Activated naive CD8-positive, alpha-beta T cell treated with anti-CD3 and anti-CD28 coated beads for 36 hours (primary cell): Measurements from ENCODE around the gene PSD4. TPM values are rescaled to one million over a fixed set of nuclear protein-coding genes. Genes with fewer than 3 reads are reported as not detected.
A peak's percentile ranks its signal among the peaks of the same experiment; 100 is the strongest.

Experiments used
- DNase-seq: peaks from one replicate; pipeline ENCODE4 v3.0.0; 2021
- H3K27ac Mint-ChIP-seq: one replicate; pipeline ENCODE4 v1.8.0; 2022; ENCODE audit warnings: mild to moderate bottlenecking, moderate library complexity, mixed read lengths
- H3K27me3 Mint-ChIP-seq: one replicate; pipeline ENCODE4 v1.8.0; 2022; ENCODE audit warnings: mild to moderate bottlenecking, mixed read lengths
- H3K36me3 Mint-ChIP-seq: one replicate; pipeline ENCODE4 v1.8.0; 2021; ENCODE audit warnings: mild to moderate bottlenecking, mixed read lengths
- H3K4me1 Mint-ChIP-seq: one replicate; pipeline ENCODE4 v1.8.0; 2021; ENCODE audit warnings: mixed read lengths
- H3K4me3 Mint-ChIP-seq: one replicate; pipeline ENCODE4 v1.8.0; 2022; ENCODE audit warnings: mild to moderate bottlenecking, moderate library complexity, mixed read lengths
- H3K9me3 Mint-ChIP-seq: one replicate; pipeline ENCODE4 v1.8.0; 2022; ENCODE audit warnings: mixed read lengths
- total RNA-seq, 2 experiments: library from RNA; stranded (reverse); gene quantifications; one replicate each; pipeline ENCODE4 v1.2.3, GENCODE V29; 2021

PSD4 gene
- total RNA-seq, 2 experiments from 2014 or later, result 194 to 198 TPM

DNA sequence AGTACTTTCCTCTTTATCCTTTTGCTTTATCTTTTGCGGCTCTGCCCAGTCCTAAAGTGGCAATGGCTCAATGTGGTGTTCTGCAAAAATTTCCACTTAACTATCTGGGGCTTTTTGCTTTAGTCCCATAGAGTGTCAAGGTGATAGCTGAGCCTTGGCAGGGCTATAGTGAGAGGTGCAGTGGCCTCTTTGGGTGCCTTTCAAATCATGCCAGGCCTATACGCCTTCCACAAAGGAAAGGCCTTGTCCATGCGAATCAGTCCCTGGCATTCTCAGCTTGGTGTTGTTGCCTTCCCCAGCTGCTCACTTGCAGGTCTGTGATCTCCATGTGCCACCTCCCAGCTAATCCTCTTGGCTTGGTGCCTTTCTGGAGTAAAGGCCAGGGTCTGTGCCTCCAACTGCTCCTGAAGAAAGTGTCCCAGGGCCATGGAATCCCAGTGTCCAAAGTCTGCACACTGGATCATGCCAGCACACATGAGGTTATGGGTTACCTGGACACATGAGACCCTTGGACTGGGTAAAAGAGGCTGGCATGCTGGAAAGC is 78.3 kb downstream of the PSD4 start:
- no peak overlapping the region for H3K4me3 Mint-ChIP-seq
- peaks cover 62% of the 10 kb centered on the region for H3K4me1 Mint-ChIP-seq
- H3K36me3 Mint-ChIP-seq, result peaks cover 15% of the 10 kb centered on the region
- no peaks in the 10 kb centered on the region for H3K27me3 Mint-ChIP-seq
- no peaks in the 10 kb centered on the region for H3K9me3 Mint-ChIP-seq
- DNase-seq, result no peak
- peak overlapping the region; percentile 27 for H3K27ac Mint-ChIP-seq

DNA sequence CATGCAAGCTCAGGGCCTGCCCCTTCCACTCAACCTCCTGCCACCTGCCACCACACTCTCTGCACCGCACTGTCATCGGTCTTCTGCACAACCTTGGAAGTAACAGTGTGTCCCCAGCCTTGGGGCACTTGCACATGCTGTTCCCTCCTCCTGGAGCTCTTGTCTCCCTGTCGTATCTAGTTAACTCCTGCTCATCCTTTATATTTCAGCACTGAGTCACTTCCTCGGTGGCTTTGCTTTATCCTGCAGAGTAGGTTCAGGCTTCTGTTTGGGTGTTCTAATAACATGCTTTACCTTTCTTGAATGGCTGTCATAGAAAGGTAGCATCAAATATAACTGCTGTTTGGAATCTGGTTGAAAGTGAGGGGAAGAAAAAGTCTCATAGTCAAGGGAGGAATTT is 79.7 kb downstream of the PSD4 start:
- peaks cover 66% of the 10 kb centered on the region for H3K4me1 Mint-ChIP-seq
- H3K36me3 Mint-ChIP-seq, result peaks cover 18% of the 10 kb centered on the region
- H3K27me3 Mint-ChIP-seq, result no peaks in the 10 kb centered on the region
- H3K4me3 Mint-ChIP-seq, result no peak overlapping the region
- no peak for DNase-seq
- H3K9me3 Mint-ChIP-seq, result no peaks in the 10 kb centered on the region
- H3K27ac Mint-ChIP-seq, result no peak overlapping the region

DNA sequence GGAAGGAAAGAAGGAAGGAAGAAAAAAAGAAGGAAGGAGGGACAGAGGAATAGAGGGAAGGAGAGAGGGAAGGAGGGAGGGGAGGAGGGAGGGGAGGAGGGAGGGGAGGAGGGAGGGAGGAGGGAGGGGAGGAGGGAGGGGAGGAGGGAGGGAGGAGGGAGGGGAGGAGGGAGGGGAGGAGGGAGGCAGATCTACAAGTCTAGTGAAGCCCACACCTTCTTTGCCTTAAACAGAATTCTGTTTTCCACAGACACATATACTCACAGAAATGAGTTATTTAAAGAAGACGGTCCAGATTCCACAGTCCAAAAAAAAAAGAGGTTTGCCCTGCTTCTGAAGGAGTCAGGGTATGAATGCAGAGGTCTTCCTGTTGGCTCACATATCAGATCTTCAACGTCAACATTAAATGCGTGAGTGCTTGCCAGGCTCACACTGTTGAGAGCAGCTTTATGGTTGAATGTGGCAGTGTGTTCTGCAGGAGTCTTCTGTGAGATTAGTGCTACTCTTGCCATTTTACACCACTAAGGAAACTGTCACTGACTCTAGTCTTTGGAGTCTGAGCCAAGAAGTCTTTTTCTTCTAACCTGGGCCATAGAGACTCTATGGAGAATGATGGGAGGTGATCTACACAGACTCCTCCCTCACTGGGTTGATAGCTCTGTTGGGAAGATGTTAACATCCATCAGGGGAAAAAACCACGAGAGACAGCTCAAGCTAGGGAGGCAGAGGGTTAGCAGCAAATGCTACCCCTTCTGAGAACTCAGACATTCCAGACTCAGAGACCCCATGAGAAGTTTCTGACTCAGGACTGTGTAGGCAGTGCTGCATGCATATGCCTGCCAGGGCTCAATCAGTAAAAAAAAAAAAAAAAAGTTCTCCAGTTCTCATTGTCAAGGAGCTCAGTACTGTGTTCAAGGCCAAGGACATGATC is 81.6 kb downstream of the PSD4 start:
- no peaks in the 10 kb centered on the region for H3K27me3 Mint-ChIP-seq
- no peaks in the 10 kb centered on the region for H3K9me3 Mint-ChIP-seq
- peaks cover 20% of the 10 kb centered on the region for H3K36me3 Mint-ChIP-seq
- no peak overlapping the region for H3K4me3 Mint-ChIP-seq
- no peak overlapping the region for H3K27ac Mint-ChIP-seq
- no peak for DNase-seq
- peaks cover 61% of the 10 kb centered on the region for H3K4me1 Mint-ChIP-seq

DNA sequence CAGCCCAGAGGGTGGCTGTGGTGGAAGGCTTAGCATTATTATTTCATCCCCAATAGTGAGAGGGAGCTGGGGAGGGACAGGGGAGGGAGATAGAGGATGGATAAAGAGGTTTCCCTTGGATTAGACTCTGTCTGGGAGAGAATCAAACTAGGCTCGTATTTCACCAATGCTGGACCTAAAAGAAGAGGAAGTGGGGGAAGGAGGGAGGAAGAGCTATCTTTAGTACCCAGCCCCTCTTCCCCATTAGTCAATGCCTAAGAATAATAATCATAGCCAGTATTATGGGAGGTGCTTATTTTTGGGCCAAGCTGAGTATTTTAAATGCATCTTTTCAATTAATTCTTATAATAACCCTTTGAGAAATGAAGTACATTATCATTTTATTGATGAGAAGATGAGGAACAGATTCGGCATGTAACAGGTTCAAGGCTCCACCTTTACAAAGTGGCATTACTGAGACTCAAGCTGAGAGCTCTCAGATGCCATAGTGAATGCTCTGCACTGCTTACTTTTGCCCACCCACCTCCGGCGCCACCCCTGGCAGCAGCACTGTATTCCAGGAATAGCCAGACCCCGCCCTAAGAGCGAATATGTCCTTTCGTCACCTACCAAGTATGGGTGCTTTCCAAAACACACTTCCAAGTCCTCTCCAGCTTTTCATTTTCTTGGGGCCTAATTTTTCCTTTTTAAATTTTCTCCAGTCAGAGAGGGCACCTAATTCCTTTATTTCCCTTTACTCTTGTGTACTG is 83.9 kb downstream of the PSD4 start:
- Mint-ChIP-seq H3K9me3 (no peaks in the 10 kb centered on the region), H3K27ac (no peak overlapping the region), H3K36me3 (peaks cover 19% of the 10 kb centered on the region), H3K4me3 (no peak overlapping the region), H3K27me3 (no peaks in the 10 kb centered on the region), H3K4me1 (peaks cover 43% of the 10 kb centered on the region)
- DNase-seq, result no peak

DNA sequence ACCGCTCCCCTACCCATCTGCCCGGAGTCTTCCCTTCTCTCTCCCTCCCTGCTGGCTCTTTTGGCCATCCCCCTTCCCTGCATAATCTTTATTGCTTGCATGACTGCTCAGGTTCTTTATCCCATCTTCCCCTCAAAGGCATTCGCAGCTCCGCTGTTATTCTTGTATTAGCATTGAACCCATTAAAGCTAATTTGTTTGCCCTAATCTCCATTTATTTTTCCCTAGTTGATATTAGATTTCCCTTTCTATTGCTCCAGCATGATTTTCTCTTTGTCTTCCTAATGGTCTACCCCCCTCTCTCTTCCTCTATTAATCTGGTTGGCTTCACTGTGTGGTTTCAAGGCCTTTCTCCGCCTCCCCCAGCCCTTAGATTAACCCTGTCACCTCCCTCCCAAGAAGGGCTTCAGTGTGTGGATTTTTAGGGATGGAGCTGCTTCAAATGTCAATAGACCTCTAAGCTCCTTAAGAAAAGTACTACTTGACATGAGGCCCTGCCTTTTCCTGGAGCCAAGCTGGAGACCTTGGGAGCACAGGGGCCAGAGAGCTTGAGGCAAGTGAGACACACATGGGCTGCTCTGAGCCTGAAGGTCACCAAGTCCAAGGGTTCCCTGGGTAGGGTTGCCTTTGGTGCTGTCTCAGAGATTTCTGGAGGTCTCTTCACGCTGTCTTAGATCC is 84.8 kb downstream of the PSD4 start:
- H3K27me3 Mint-ChIP-seq, result no peaks in the 10 kb centered on the region
- H3K4me1 Mint-ChIP-seq, result peaks cover 34% of the 10 kb centered on the region
- no peak for DNase-seq
- H3K9me3 Mint-ChIP-seq, result no peaks in the 10 kb centered on the region
- no peak overlapping the region for H3K27ac Mint-ChIP-seq
- H3K4me3 Mint-ChIP-seq, result no peak overlapping the region
- H3K36me3 Mint-ChIP-seq, result peaks cover 17% of the 10 kb centered on the region

Other genes with a start within 250 kb of the PSD4 start
- gene IL36G, start 196.0 kb upstream of the PSD4 start, total RNA-seq, result not detected
- gene IL36A, start 168.5 kb upstream of the PSD4 start, total RNA-seq, result not detected
- gene IL36B, start 121.1 kb upstream of the PSD4 start, total RNA-seq, result not detected
- gene IL36RN, start 114.8 kb upstream of the PSD4 start, total RNA-seq, result not detected
- not detected for gene IL1F10, start 106.0 kb upstream of the PSD4 start, total RNA-seq
- gene IL1RN, start 46.4 kb upstream of the PSD4 start, total RNA-seq, result under 1 TPM; 0.19 to 0.30 TPM
- gene PAX8, start 105.0 kb downstream of the PSD4 start, total RNA-seq, result 1 to 10 TPM; 2.0 to 2.3 TPM